GM20000 (cell line): ENCODE data around the gene GBP7.

Experiments
- DNase-seq: peaks from one replicate; pipeline ENCODE4 v3.0.0; 2012; ENCODE audit warnings: low spot score
- CTCF ChIP-seq: IDR thresholded peaks from 2 replicates; pipeline ENCODE4 v1.5.1; 2012; ENCODE audit warnings: mild to moderate bottlenecking, control low read depth; ENCODE audit errors: extremely low read depth, missing control alignments

Gene GBP7

GRCh38 chr1:89201106-89201794, 25.4 kb upstream of the GBP7 start:
- peak; percentile 17 for DNase-seq
- no peak for TF ChIP-seq CTCF

- DNase-seq: no peak
Measured at GRCh38 chr1:89200663-89201062, 24.9 kb upstream of the GBP7 start.

GRCh38 chr1:89199525-89200031, 23.8 kb upstream of the GBP7 start:
- TF ChIP-seq CTCF: no peak
- peak; percentile 20 for DNase-seq

More at GRCh38 chr1:89200663-89201062, 24.9 kb upstream of the GBP7 start:
- no peak for TF ChIP-seq CTCF

- TF ChIP-seq CTCF: no peak
- peak; percentile 52 for DNase-seq
Measured at GRCh38 chr1:89198491-89199072, 22.8 kb upstream of the GBP7 start, which contains the start of gene GBP4. Gene GBP4, minus strand, starts transcription at chr1:89198942. Its CDS starts 108 bp downstream, at chr1:89198834.

- DNase-seq: no peak
Measured at GRCh38 chr1:89198081-89198480, 22.3 kb upstream of the GBP7 start.

GRCh38 chr1:89195476-89195875, 19.7 kb upstream of the GBP7 start:
- TF ChIP-seq CTCF: no peak
- peak; percentile 6 for DNase-seq

More at GRCh38 chr1:89198081-89198480, 22.3 kb upstream of the GBP7 start:
- no peak for TF ChIP-seq CTCF

GRCh38 chr1:89191314-89191713, 15.5 kb upstream of the GBP7 start:
- TF ChIP-seq CTCF: no peak
- no peak for DNase-seq
